Esophagus muscularis mucosa (tissue), 4 donors: ENCODE data around the gene FBXO4. TPM values are rescaled to one million over a fixed set of nuclear protein-coding genes. Genes with fewer than 3 reads are reported as not detected.

Source experiments
- DNase-seq: peaks from one replicate; pipeline ENCODE4 v3.0.0-alpha.2; 2017; ENCODE audit errors: extremely low spot score
- H3K27ac ChIP-seq, 4 donors: fragments of 200-600 bp; sonication (generic); replicated peaks in 1 of 4; 1 replicate in 3 of 4; 2 replicates in 1 of 4; pipeline ENCODE4 v1.5.1; 2016 to 2019; ENCODE audit warnings: mild to moderate bottlenecking in 1 of 4
- H3K27me3 ChIP-seq, 4 donors: fragments of 200-600 bp; sonication (generic); one replicate each; pipeline versions ENCODE4 v1.5.1 to v1.6.0; 2016 to 2019
- H3K36me3 ChIP-seq, 4 donors: fragments of 200-600 bp; sonication (generic); one replicate each; pipeline ENCODE4 v1.5.1; 2016 to 2019
- H3K4me1 ChIP-seq, 4 donors: fragments of 200-600 bp; sonication (generic); one replicate each; pipeline ENCODE4 v1.5.1; 2016 to 2019
- H3K4me3 ChIP-seq, 4 donors: fragments of 200-600 bp; sonication (generic); 1 replicate in 2 of 4; 2 replicates in 2 of 4; pipeline ENCODE4 v1.5.1; 2016 to 2019; ENCODE audit warnings: mild to moderate bottlenecking in 4 of 4, moderate library complexity in 1 of 4
- H3K9me3 ChIP-seq, 4 donors: fragments of 200-600 bp; sonication (generic); 1 replicate in 3 of 4; 2 replicates in 1 of 4; pipeline ENCODE4 v1.5.1; 2016 to 2019
- EP300 ChIP-seq: sonication (generic); formaldehyde crosslinking; IDR thresholded peaks from one replicate; pipeline ENCODE4 v1.6.1; 2017; ENCODE audit warnings: antibody characterized with exemption
- POLR2A ChIP-seq: fragments of 450-650 bp; IDR thresholded peaks from one replicate; pipeline ENCODE4 v1.6.1; 2017; ENCODE audit warnings: antibody characterized with exemption, moderate library complexity, mild to moderate bottlenecking, low read depth
- POLR2AphosphoS5 ChIP-seq, 2 donors: sonication (generic); formaldehyde crosslinking; IDR thresholded peaks; one replicate each; pipeline ENCODE4 v1.6.1; 2017; ENCODE audit warnings: antibody characterized with exemption in 2 of 2
- WGBS: methylation state at CpG from one replicate; pipeline ENCODE4 v1.1.5; 2018; 5-methylcytosine and 5-hydroxymethylcytosine counted together
- intact Hi-C: fragments of 100-400 bp; cut with DNase I; formaldehyde crosslinking; loops from one replicate; pipeline ENCODE4 v1.15.1; 2023
- total RNA-seq, 4 donors: library from RNA; depleted of rRNA; stranded (reverse); fragments of >200 nt; gene quantifications; one replicate each; pipeline versions ENCODE4 v1.1.0 to v1.2.1, GENCODE V29; 2016
- TF ChIP-seq, protein P1 (sequence below), 3 experiments: fragments of 200-600 bp in 2 of 3; fragments of 450-650 bp in 1 of 3; sonication (generic) in 2 of 3; IDR thresholded peaks; one replicate each; pipeline ENCODE4 v1.5.1; 2017 to 2019; ENCODE audit warnings: antibody characterized with exemption in 3 of 3, mild to moderate bottlenecking in 2 of 3, moderate library complexity in 1 of 3

FBXO4 gene
- 1 to 10 TPM; 5.1 to 8.8 (median 7.5) TPM for total RNA-seq

GRCh38 chr5:41924872-41925554, at the start of gene FBXO4:
TSS of gene FBXO4 (plus strand) at chr5:41925281. CDS start at chr5:41925310, 29 bp downstream.
- peaks cover 0 to 16% (median 11%) of the 10 kb centered on the region in 4 donors for H3K36me3 ChIP-seq
- no peaks in the 10 kb centered on the region for H3K27me3 ChIP-seq
- intact Hi-C loops: loop anchor here (2.0 to 5.0 kb wide), 3 partner anchors 54 to 842 kb away; partner anchors contain the start of gene OXCT1
- under 1% methylated on average over 9 of the region's 60 CpGs for WGBS
- H3K27ac ChIP-seq: peak within 1 kb of the TSS; percentile 91 to 97 (median 94)
- no peaks in the 10 kb centered on the region for H3K9me3 ChIP-seq
- DNase-seq: peak; percentile 94
- no peak for TF ChIP-seq POLR2A
- peak; percentile 84 to 86 for TF ChIP-seq POLR2AphosphoS5 (IDR thresholded peaks at IDR 0.05)
- no peak for TF ChIP-seq EP300
- TF ChIP-seq, protein P1, sequence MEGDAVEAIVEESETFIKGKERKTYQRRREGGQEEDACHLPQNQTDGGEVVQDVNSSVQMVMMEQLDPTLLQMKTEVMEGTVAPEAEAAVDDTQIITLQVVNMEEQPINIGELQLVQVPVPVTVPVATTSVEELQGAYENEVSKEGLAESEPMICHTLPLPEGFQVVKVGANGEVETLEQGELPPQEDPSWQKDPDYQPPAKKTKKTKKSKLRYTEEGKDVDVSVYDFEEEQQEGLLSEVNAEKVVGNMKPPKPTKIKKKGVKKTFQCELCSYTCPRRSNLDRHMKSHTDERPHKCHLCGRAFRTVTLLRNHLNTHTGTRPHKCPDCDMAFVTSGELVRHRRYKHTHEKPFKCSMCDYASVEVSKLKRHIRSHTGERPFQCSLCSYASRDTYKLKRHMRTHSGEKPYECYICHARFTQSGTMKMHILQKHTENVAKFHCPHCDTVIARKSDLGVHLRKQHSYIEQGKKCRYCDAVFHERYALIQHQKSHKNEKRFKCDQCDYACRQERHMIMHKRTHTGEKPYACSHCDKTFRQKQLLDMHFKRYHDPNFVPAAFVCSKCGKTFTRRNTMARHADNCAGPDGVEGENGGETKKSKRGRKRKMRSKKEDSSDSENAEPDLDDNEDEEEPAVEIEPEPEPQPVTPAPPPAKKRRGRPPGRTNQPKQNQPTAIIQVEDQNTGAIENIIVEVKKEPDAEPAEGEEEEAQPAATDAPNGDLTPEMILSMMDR (IDR thresholded peaks at IDR 0.05): peak; percentile 46 to 64 (median 47)
- peak within 1 kb of the TSS; percentile 73 to 88 (median 74) for H3K4me3 ChIP-seq
- H3K4me1 ChIP-seq: peaks cover 6 to 17% (median 13%) of the 10 kb centered on the region in 4 donors

DNA sequence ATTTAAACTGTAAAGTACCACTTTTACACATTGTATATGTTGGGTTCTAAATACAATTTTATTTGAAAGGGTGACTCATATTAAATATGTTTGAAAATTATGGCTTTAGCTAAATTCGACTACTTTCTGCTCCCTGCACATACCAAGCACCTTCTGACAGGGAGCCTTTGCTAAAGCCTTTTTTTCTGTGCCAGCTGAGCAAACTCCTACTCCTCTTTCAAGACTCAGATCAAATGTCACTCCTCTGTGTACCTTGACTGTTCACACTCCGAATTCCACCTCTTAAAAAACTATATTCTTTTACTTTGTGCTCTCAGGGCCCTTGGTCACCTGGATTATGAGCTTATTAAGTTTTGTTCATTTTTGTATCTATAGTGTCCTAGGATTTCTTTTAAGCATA, 48.4 kb upstream of the FBXO4 start:
- no peak for DNase-seq
- Histone ChIP-seq H3K36me3 (no peaks in the 10 kb centered on the region), H3K4me1 (peaks cover 3 to 9% (median 6%) of the 10 kb centered on the region in 4 donors), H3K27ac (no peak overlapping the region), H3K27me3 (no peaks in the 10 kb centered on the region), H3K9me3 (no peaks in the 10 kb centered on the region), H3K4me3 (no peak overlapping the region)
- intact Hi-C loops: no loop called here
- TF ChIP-seq POLR2AphosphoS5 (IDR thresholded peaks at IDR 0.05) (no peak), EP300 (no peak), POLR2A (no peak)
- TF ChIP-seq, protein P1 (IDR thresholded peaks at IDR 0.05): no peak
- WGBS: 58% methylated on average over 2 of the region's 2 CpGs

GRCh38 chr5:41877408-41877807, 47.7 kb upstream of the FBXO4 start:
- H3K27me3 ChIP-seq: no peaks in the 10 kb centered on the region
- TF ChIP-seq POLR2A (no peak), POLR2AphosphoS5 (IDR thresholded peaks at IDR 0.05) (no peak), EP300 (no peak)
- TF ChIP-seq, protein P1 (IDR thresholded peaks at IDR 0.05): no peak
- no peaks in the 10 kb centered on the region for H3K9me3 ChIP-seq
- no peaks in the 10 kb centered on the region for H3K36me3 ChIP-seq
- H3K27ac ChIP-seq: no peak overlapping the region
- H3K4me1 ChIP-seq: peaks cover 0 to 2% (median under 1%) of the 10 kb centered on the region in 4 donors
- H3K4me3 ChIP-seq: no peak overlapping the region
- WGBS: 94% methylated on average over 1 of the region's 1 CpG
- DNase-seq: no peak
- intact Hi-C loops: no loop called here

GRCh38 chr5:41878173-41878572, 46.9 kb upstream of the FBXO4 start:
- no peaks in the 10 kb centered on the region for H3K36me3 ChIP-seq
- WGBS: 85% methylated on average over 2 of the region's 2 CpGs
- no peaks in the 10 kb centered on the region for H3K9me3 ChIP-seq
- no peaks in the 10 kb centered on the region for H3K27me3 ChIP-seq
- intact Hi-C loops: no loop called here
- no peak overlapping the region for H3K27ac ChIP-seq
- DNase-seq: no peak
- no peaks in the 10 kb centered on the region for H3K4me1 ChIP-seq
- H3K4me3 ChIP-seq: no peak overlapping the region
- TF ChIP-seq EP300: no peak
- no peak for TF ChIP-seq POLR2AphosphoS5 (IDR thresholded peaks at IDR 0.05)
- no peak for TF ChIP-seq POLR2A
- TF ChIP-seq, protein P1 (IDR thresholded peaks at IDR 0.05): no peak
